NCI-H146 treated with DMSO at 0.1 percent for 48 hours (cell line): ENCODE data around the gene KLHL3.
"Not testable (repeated sequence)": the region's sequence is repeated elsewhere in the genome, so short reads cannot be mapped to it uniquely, and the experiment has no call there.

ENCODE experiments used
- DNase-seq: peaks from one replicate; lab custom pipeline; 2025; ENCODE audit not compliant: unreplicated experiment; lab: John Stamatoyannopoulos, UW

Gene KLHL3

GRCh38 chr5:137668637-137669036 is 67.3 kb downstream of the KLHL3 start:
- DNase-seq, result no peak

DNA sequence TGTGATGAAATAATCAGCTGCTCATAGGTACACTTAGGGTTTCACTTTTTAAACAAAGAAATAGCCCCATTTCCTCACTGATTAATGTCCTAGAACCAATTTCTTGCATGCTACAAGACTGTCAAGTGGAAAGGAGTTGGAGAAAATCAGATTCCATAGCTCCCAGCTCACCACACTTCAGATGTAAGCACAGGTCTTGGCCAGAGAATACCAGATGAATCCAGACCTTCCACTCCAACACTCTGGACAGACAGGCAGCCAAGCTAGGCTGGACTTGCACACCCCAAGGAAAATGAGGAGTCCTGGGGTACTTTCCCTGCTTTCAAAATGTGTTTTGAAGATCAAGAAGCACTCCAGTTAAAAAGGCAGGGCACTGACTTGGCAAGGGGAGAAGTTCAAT is 68.5 kb downstream of the KLHL3 start:
- no peak for DNase-seq

- DNase-seq, result no peak
Measured at GRCh38 chr5:137666901-137667300, 69.0 kb downstream of the KLHL3 start.

DNA sequence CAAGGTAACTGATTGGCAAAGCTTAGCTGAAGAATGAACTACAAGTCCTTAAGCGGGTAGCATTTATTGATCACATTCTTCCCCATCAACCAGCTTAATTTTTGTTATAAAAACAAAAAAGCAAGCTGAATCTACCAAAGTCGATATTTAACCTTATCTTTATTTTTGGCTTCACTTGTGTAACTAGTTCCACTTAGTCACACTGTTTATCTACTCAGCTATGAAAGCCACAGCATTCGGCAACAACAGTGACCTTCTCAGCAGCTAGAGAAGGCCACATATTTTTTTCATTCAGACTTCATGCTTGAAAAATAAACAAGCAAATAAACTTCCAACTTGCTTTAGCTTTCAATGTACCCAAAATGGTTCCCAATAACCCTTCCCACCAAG is 69.4 kb downstream of the KLHL3 start:
- DNase-seq, result no peak

DNA sequence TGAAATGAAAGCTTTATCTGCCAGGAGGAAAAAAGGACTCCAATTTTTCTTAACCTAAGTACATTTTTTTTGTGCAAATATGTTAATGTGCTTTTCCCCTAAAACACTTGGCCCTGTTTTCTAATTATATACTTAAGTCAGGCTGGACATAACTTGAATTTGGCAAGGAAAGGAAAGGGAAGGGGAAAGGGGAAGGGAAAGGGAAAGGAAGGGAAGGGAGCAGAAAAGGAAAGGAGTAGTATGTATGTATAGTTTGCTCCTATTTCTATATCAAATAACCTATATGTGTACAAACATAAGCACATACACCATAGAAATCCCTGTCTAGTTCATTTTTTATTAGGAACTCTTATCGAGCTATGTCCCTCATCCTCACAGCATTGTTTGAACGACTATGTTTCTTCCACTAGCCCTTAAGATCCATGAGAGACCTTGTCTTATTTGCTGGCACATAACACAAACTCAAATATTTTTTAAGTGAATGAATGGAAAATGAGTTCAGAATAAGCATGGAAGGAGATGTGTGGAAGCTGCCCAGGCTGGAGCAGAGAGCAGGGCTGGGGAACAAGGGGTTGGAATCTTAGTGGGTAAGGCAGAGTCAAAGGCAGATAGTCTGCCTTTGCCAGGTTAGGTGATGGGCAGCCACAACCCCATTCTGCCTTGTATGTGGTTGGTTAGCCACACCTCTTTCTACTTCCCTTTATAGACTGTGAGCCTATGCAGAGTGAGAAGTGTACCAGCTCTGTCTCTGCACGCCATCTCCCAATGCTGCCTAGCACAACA is 70.0 kb downstream of the KLHL3 start:
- DNase-seq, result no peak

DNA sequence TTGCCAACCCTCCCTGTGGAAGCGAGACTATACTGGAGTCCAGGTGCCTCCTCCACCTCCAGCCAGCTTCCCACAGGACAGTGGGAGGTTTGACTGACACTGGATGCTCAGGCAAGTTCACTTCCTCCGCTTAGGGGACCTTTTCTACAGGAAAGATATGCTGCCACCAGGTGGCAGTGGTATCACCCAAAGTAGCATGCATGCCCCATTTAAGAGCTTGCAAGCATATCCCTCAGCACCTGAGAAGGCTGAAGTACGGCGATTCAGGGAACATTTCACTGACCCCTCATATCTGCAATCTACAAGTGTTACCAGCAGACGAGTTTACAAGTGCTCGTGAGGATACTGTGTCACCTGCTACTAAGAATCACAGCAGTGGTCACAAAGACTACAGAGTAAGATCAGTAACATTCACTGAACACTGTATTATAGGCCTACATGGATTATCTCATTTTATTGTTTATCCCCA is 75.5 kb downstream of the KLHL3 start:
- peak; percentile 18 for DNase-seq

DNA sequence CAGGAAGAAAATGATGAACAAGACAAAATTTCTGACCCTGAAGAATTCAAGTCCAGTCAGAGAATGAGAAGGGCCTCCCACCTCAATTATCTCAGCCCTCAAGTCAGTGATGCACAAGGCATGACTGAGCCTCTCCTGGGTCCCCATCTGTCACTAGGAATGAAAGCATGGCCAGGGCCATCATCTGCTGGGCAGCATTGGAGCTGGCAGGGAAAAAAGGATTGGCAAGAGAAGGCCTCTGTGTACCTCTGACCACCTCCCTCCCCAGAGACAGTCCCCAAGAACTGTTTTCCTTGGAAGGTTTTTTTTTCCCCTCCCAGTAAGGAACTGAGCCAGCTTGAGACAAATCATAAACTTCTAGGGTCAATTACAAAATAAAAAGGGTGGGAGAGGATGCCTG is 76.7 kb downstream of the KLHL3 start:
- no peak for DNase-seq

DNA sequence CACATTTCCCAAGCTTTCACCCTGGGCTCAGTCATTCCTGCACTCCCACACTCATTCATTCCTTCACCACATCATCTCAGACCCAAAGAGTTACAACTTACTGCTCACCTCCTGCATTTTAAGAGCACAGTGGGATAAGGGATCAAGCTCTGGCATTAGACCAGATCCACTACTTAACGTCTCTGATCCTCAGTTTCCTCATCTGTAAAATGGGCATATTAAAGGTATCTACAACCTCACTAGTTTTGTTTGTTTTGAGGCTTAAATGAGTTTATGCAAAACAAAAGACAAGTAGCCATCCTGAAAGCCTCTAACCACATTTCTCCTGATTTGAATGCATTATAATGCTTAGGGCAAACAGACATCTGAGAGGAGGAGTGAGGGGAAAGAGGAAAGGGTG is 77.6 kb downstream of the KLHL3 start:
- DNase-seq, result no peak

DNA sequence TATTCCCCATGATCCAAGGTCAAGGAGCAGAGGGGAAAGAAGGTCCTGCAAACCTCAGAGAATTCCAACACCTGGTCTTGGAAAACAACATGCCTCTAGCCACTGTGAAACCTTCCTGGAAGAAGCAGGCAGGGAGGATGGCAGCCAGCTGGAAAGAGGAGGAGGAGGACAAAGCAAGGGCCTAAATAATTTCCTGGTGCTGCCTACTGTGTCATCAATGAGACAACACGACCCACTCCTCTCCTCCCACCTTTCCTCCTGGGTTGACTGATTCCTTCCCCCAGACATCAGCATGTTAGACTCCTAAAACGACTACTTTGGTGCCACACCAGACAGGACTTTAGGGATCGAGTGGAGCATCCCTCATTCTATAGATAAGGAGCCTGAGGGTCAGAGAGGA is 78.8 kb downstream of the KLHL3 start:
- DNase-seq, result no peak

GRCh38 chr5:137656558-137656957 is 79.3 kb downstream of the KLHL3 start:
- no peak for DNase-seq

DNA sequence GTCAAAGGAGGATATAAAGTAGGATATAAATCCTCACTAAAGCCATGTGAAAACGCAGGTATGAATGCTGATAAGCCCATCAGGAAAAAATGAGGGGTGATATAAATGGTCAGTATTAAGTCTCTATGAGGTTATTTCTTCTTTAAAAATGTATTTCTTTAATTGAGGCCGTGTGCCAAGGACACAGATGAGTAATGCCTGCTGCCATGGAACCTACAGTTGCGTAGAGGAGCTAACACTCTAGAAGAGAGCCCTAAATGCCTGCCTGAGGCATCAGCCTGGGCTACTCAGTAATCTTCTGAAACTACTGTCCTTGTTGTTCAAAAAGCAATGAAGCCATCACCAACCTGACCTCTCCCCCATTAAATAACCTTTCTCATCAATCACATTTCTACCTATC is 84.9 kb downstream of the KLHL3 start:
- no peak for DNase-seq

DNA sequence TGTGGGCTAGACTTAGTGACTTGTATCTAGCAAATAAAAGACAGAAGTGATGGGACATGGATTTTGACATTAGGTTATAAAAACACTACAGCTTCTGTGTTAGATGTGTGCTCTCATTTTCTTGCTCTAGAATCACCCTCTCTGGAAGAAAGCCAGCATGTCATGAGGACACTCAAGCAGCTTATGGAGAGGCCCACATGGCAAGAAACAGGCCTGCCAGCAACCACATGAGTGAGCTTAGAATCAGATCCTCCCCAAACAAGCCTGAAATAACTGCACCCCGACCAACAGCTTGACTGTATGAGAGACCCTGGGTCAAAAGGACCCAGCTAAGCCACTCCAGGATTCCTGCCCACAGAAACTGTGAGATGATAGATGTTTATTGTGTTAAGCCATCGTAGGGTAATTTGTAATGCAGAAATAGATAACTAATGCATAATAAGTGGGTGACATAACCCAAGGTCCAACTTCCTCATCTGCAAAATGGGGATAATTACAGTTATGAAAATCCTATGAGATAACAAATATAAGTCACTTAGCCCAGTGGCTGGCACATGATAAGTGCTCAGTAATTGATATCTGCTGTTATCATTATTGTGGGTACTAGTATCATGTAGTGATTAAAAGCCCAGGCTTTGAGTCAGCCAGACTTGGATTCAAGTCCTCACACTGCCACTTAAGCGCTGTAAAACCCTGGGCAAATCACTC is 86.5 kb downstream of the KLHL3 start:
- no peak for DNase-seq

DNA sequence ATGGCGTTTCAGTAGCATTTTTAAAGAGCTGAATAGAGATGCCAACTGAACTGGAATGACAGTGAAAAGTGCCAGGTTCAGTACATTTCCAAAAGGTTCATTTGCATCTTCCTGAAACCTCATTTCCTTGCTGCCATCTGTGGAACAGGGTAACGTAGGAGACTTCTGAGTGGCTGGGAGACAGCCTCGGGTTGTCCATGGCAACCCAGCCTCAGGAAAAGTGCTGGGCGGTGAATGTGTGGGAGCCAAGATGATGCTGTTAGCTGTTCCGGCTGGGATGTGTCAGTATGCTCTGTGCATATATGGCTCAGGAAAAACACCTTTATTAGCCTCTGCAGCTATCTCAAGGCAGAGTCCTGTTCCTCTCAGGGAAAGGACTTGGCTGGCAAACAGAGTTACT is 87.5 kb downstream of the KLHL3 start:
- DNase-seq, result no peak

GRCh38 chr5:137647401-137647800 is 88.5 kb downstream of the KLHL3 start:
- DNase-seq, result no peak

DNA sequence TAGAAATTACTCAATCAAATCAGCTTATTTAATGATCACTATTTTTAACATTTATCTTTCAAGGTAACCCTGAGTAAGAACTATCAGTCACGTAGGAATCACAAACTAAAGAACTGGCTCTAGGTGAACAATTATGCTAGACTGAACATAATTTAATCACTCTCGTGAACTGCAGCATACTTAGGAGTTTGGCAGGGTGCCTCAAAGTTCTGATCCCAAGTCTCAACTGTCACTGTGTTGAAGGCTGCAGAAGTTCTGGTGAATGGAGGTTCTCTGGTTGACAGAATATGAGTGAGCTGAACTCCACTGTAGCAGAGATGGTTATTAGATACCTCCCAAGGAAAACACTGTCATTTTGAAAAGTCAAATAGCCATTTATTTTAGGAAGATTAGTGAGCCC is 89.1 kb downstream of the KLHL3 start:
- no peak for DNase-seq

GRCh38 chr5:137643081-137643480 is 92.8 kb downstream of the KLHL3 start:
- DNase-seq, result not testable (repeated sequence)

GRCh38 chr5:137642091-137642490 is 93.8 kb downstream of the KLHL3 start:
- no peak for DNase-seq

GRCh38 chr5:137641148-137641547 is 94.7 kb downstream of the KLHL3 start:
- DNase-seq, result no peak

GRCh38 chr5:137639645-137640044 is 96.2 kb downstream of the KLHL3 start:
- DNase-seq, result no peak

DNA sequence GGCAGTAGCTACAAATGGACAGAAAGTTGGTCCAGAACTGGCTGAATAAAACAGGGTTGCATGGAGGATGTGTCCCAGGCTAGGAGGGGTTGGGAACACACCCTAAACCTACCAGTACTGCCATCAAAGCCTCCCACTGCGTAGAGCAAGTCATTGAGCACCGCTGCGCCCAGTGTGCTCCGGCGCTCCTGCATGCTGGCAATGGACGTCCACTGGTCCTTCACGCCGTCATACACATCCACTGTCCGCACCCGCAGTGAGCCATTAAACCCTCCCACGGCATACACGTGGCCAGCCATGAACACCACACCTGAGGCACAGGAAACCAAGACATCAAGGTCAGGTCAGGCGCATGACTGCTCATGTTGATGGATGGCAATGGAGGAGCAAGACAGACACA is 97.0 kb downstream of the KLHL3 start:
- DNase-seq, result no peak

DNA sequence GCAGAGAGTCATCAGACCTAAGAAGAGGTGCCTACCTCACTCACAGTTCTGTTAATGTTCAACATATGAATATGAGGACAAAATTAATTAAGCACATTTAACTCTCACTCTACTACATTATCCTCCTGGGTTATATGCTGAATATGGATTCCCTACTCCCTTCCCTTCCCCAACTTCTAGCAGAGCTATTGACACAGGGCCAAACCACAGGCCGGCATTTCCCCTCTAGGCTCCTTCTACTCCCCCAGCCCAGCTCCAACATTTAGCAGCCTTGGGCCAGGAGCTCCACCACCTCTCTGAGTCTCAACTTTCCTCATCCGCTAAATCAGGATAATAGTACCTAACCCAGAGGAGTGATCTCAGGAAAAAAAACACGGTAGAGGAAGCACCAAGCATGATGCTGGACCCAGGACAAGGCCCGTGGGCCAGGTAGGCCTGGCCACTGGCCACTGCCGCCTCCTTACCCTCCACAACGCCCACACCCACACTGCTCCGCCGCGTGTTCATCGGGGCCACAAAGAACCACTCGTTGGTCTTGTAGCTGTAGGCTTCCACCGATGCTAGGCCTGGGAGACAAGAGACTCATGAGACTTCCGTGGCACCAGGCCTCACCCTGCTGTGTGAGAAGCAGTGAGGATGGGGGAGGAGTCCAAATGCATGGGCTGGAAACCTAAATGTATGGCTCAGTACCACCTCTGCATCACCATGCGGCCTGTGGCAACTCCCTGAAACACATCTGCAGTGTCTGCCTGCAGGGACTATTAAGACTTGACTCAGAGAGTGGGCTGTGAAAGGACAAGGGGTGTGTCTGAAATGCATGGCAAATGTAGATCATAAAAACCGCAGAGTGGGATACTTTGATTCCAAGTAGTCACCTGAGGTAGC is 98.8 kb downstream of the KLHL3 start:
- no peak for DNase-seq

DNA sequence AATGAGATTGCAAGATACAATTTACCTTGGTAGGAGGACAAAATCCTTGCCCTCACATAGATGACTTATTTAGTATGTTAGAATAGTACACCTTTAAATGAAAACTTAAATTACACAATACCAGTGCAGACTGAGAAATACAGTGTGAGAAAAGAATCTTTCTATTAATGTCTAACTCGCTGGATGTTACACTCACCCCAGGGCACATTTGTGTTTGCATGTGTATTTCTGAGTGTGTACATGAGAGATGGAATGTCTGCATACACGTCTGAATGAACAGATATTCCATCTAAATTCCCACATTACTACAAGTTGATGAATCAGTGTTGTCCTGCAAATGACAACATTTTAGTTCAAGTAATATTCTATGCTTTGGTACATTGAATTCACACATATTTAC is 99.8 kb downstream of the KLHL3 start:
- DNase-seq, result no peak
